GM19468 (cell line): ENCODE measurements around the gene B4GALT1.
"Not testable (repeated sequence)": the region's sequence is repeated elsewhere in the genome, so short reads cannot be mapped to it uniquely, and the experiment has no call there.

ENCODE experiments used
- ATAC-seq: cut with Tn5 transposase; IDR thresholded peaks from one replicate; pipeline ENCODE4 v1.9.1; 2021; ENCODE audit warnings: mild to moderate bottlenecking, moderate library complexity, moderate number of reproducible peaks; ENCODE audit not compliant: unreplicated experiment; ENCODE audit errors: extremely low read depth

Gene B4GALT1

GRCh38 chr9:33106827-33107621 lies 60.1 kb downstream of the B4GALT1 start:
- ATAC-seq, result no peak

- ATAC-seq, result no peak
Measured at GRCh38 chr9:33106372-33106771, 60.8 kb downstream of the B4GALT1 start.

- ATAC-seq, result no peak
Measured at GRCh38 chr9:33105959-33106358, 61.2 kb downstream of the B4GALT1 start.

- no peak for ATAC-seq
Measured at GRCh38 chr9:33105504-33105903, 61.6 kb downstream of the B4GALT1 start.

GRCh38 chr9:33104401-33104800 lies 62.7 kb downstream of the B4GALT1 start:
- ATAC-seq, result no peak

GRCh38 chr9:33103501-33104281 lies 63.4 kb downstream of the B4GALT1 start:
- no peak for ATAC-seq

GRCh38 chr9:33102551-33103210 lies 64.5 kb downstream of the B4GALT1 start:
- ATAC-seq, result no peak

GRCh38 chr9:33101104-33101951 lies 65.8 kb downstream of the B4GALT1 start:
- no peak for ATAC-seq

GRCh38 chr9:33099754-33100153 lies 67.4 kb downstream of the B4GALT1 start:
- no peak for ATAC-seq

- ATAC-seq, result no peak
Measured at GRCh38 chr9:33097192-33097591, 69.9 kb downstream of the B4GALT1 start.

- no peak for ATAC-seq
Measured at GRCh38 chr9:33092634-33093033, 74.5 kb downstream of the B4GALT1 start.

- ATAC-seq, result not testable (repeated sequence)
Measured at GRCh38 chr9:33085672-33086071, 81.5 kb downstream of the B4GALT1 start.

GRCh38 chr9:33082538-33083326 lies 84.4 kb downstream of the B4GALT1 start:
- no peak for ATAC-seq

GRCh38 chr9:33082128-33082527 lies 85.0 kb downstream of the B4GALT1 start:
- no peak for ATAC-seq

GRCh38 chr9:33081128-33081851 lies 85.8 kb downstream of the B4GALT1 start:
- no peak for ATAC-seq

- ATAC-seq, result no peak
Measured at GRCh38 chr9:33080534-33080933, 86.6 kb downstream of the B4GALT1 start.

- peak; percentile 97 for ATAC-seq
Measured at GRCh38 chr9:33076046-33077004, 90.8 kb downstream of the B4GALT1 start, which contains the start of gene SMU1. TSS of gene SMU1 (minus strand) at chr9:33076674. CDS start at chr9:33076608, 66 bp downstream.
